ENCODE measurements around the gene ISX. TPM values are rescaled to one million over a fixed set of nuclear protein-coding genes. Genes with fewer than 3 reads are reported as not detected.

ISX gene
- total RNA-seq, 1 experiment from 2014 or later, result not detected

DNA sequence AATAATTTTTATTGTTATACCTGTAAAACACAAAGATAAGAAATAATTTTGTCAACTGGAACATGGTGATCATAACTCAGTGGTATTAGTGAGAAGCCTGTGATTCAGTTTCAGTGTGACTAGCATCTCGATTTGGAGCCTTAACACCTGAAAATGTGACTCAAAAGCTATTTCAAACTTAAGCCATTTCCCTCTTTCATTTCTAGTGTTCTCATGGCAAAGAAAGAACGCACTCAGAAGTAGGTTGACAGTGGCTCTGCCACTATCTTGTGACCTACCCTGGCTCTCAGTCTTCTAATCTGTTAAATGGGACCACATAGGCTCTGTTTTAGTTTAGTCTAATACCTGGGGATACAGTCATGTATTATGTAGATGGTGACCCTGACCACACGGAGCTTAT lies 62.7 kb downstream of the ISX start:
- H3K27me3 ChIP-seq (ENCODE audit: control insufficient read depth, insufficient read depth, low read length), result peaks cover 2% of the 10 kb centered on the region; the same call in 1 of the 2 replicates
- DNase-seq (ENCODE audit: low read depth, low spot score), result no peak
- no peak overlapping the region for H3K27ac ChIP-seq (ENCODE audit: low read length)
- no peaks in the 10 kb centered on the region for H3K4me1 ChIP-seq (ENCODE audit: control insufficient read depth, insufficient read depth, low read length)
- no TSS peak for BruUV-seq (replicated peaks)
- H3K9me3 ChIP-seq (ENCODE audit: control insufficient read depth, insufficient read depth, low read depth, low read length), result no peaks in the 10 kb centered on the region
- intact Hi-C loops (cut with micrococcal nuclease; ENCODE audit: unreplicated experiment), result no loop called here
- ChIA-PET POLR2A (no interaction called here), CTCF (interaction anchor here (0.7 kb wide), 1 partner anchor 9 kb away, joined by 3 read pairs; no protein-coding TSS in a partner anchor)
- no peak overlapping the region for H3K4me3 ChIP-seq (ENCODE audit: low read depth in 2 of 2, low read length in 2 of 2)
- in situ Hi-C loops (cut with HindIII; ENCODE audit: low pct_unique_long_range_greater_than_20kb, low sequenced_read_pairs), result no loop called here
- TF ChIP-seq POLR2AphosphoS5 (IDR thresholded peaks at IDR 0.05; ENCODE audit: low read depth, low read length) (no peak), REST (IDR thresholded peaks at IDR 0.05; ENCODE audit: insufficient read depth in 1 of 2, low read depth in 2 of 2, low read length in 1 of 2) (no peak), SIN3A (IDR thresholded peaks at IDR 0.05; ENCODE audit: borderline replicate concordance, insufficient read depth, low read depth, low read length) (no peak), TCF7L2 (IDR thresholded peaks at IDR 0.05; ENCODE audit: low read depth, low read length) (no peak)
- TF ChIP-seq, protein P1, sequence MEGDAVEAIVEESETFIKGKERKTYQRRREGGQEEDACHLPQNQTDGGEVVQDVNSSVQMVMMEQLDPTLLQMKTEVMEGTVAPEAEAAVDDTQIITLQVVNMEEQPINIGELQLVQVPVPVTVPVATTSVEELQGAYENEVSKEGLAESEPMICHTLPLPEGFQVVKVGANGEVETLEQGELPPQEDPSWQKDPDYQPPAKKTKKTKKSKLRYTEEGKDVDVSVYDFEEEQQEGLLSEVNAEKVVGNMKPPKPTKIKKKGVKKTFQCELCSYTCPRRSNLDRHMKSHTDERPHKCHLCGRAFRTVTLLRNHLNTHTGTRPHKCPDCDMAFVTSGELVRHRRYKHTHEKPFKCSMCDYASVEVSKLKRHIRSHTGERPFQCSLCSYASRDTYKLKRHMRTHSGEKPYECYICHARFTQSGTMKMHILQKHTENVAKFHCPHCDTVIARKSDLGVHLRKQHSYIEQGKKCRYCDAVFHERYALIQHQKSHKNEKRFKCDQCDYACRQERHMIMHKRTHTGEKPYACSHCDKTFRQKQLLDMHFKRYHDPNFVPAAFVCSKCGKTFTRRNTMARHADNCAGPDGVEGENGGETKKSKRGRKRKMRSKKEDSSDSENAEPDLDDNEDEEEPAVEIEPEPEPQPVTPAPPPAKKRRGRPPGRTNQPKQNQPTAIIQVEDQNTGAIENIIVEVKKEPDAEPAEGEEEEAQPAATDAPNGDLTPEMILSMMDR (IDR thresholded peaks at IDR 0.05), result no peak
- H3K36me3 ChIP-seq (ENCODE audit: control insufficient read depth, insufficient read depth, low read length), result no peaks in the 10 kb centered on the region
- no peak for ATAC-seq

DNA sequence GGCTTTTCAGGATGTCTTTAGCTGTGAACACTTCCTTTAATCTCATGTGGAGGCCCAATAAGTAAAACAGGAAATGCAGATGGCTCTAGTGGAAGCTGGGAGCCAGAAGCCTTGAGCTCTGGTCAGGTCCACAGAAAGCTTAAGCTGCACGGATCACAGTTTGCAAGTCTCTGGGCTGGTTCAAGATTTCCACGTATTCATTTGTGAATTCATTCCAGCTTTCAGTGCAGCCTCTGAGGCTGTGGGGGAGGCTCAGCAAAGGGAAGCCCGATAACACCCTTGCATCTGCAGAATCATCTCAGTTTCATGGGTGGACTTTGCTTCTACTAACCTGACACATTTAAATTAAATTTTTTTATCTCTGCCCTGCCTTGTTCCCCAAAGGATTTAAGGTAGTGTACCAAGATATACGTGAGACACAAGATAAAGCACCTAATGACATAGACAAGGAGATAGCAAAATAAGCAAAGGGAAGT lies 65.6 kb downstream of the ISX start:
- no TSS peak for BruUV-seq (replicated peaks)
- in situ Hi-C loops (cut with HindIII; ENCODE audit: low pct_unique_long_range_greater_than_20kb, low sequenced_read_pairs), result no loop called here
- ATAC-seq (no peak), DNase-seq (ENCODE audit: low read depth, low spot score) (no peak)
- Histone ChIP-seq H3K27ac (ENCODE audit: low read length) (no peak overlapping the region), H3K4me1 (ENCODE audit: control insufficient read depth, insufficient read depth, low read length) (no peaks in the 10 kb centered on the region), H3K9me3 (ENCODE audit: control insufficient read depth, insufficient read depth, low read depth, low read length) (no peaks in the 10 kb centered on the region), H3K27me3 (ENCODE audit: control insufficient read depth, insufficient read depth, low read length) (peaks cover 2% of the 10 kb centered on the region; the same call in 1 of the 2 replicates), H3K36me3 (ENCODE audit: control insufficient read depth, insufficient read depth, low read length) (no peaks in the 10 kb centered on the region), H3K4me3 (ENCODE audit: low read depth in 2 of 2, low read length in 2 of 2) (no peak overlapping the region)
- ChIA-PET CTCF (no interaction called here), POLR2A (no interaction called here)
- intact Hi-C loops (cut with micrococcal nuclease; ENCODE audit: unreplicated experiment), result no loop called here
- TF ChIP-seq POLR2AphosphoS5 (IDR thresholded peaks at IDR 0.05; ENCODE audit: low read depth, low read length) (no peak), REST (IDR thresholded peaks at IDR 0.05; ENCODE audit: insufficient read depth in 1 of 2, low read depth in 2 of 2, low read length in 1 of 2) (no peak), SIN3A (IDR thresholded peaks at IDR 0.05; ENCODE audit: borderline replicate concordance, insufficient read depth, low read depth, low read length) (no peak), TCF7L2 (IDR thresholded peaks at IDR 0.05; ENCODE audit: low read depth, low read length) (no peak)
- TF ChIP-seq, protein P1 (IDR thresholded peaks at IDR 0.05), result no peak
